DND-41 (cell line): ENCODE results near the gene CAPN12.

Source experiments
- EZH2 ChIP-seq: IDR thresholded peaks from 3 replicates; pipeline ENCODE4 v1.6.1; 2012; ENCODE audit warnings: borderline replicate concordance, low read depth, mild to moderate bottlenecking, moderate library complexity, low read length, inconsistent platforms; ENCODE audit not compliant: severe bottlenecking
- TF ChIP-seq, protein P1 (sequence below): IDR thresholded peaks from 2 replicates; pipeline ENCODE4 v1.5.1; 2012; ENCODE audit warnings: borderline replicate concordance, low read length, moderate library complexity, mild to moderate bottlenecking; ENCODE audit not compliant: poor library complexity, severe bottlenecking; ENCODE audit errors: extremely low read depth

DNA sequence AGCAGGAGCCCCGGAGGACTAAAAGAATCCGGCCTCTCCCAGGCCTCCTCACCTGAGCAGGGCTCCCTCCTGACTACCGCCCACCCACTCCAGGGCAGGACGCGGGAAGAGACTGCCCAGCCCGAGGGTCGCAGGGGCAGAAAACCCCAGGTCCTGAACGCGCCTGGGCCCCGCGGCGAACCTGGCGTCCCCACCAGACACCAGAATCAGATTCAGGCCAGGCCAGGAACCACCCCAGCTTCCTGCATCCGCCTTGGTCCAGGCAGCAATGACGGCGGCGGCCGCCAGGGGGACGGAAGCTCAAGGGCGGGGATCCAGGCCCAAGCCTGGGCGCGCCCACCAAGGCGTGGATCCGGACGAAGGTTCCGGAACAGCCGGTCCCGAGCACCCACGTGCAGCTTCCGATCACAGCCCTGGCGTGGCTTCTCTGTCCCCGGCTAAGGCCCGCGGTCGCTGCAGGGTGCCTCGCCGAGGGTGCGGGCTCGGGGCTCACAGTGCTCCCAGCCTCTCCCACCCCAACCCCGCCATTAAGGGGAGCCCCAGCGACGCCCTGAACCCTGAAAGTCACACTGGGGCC lies 25.4 kb upstream of the CAPN12 start:
- TF ChIP-seq, protein P1, sequence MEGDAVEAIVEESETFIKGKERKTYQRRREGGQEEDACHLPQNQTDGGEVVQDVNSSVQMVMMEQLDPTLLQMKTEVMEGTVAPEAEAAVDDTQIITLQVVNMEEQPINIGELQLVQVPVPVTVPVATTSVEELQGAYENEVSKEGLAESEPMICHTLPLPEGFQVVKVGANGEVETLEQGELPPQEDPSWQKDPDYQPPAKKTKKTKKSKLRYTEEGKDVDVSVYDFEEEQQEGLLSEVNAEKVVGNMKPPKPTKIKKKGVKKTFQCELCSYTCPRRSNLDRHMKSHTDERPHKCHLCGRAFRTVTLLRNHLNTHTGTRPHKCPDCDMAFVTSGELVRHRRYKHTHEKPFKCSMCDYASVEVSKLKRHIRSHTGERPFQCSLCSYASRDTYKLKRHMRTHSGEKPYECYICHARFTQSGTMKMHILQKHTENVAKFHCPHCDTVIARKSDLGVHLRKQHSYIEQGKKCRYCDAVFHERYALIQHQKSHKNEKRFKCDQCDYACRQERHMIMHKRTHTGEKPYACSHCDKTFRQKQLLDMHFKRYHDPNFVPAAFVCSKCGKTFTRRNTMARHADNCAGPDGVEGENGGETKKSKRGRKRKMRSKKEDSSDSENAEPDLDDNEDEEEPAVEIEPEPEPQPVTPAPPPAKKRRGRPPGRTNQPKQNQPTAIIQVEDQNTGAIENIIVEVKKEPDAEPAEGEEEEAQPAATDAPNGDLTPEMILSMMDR, result no peak
- no peak for TF ChIP-seq EZH2
